PC-3 (cell line): Measurements from ENCODE around the gene VPS51.
A peak's percentile ranks its signal among the peaks of the same experiment; 100 is the strongest.

Source experiments
- CTCF ChIP-seq: fragments of 300-600 bp; sonication (generic); conservative IDR thresholded peaks from 2 replicates; pipeline ENCODE4 v1.5.1; 2017; ENCODE audit warnings: antibody characterized with exemption, low read depth, mild to moderate bottlenecking, low read length
- EZH2 ChIP-seq: fragments of 300-600 bp; sonication (generic); IDR thresholded peaks from one replicate; pipeline ENCODE4 v1.6.1; 2017; ENCODE audit warnings: antibody characterized with exemption, mild to moderate bottlenecking, low read length; ENCODE audit not compliant: unreplicated experiment
- EZH2phosphoT487 ChIP-seq: fragments of 300-600 bp; sonication (generic); IDR thresholded peaks from 2 replicates; pipeline ENCODE4 v1.6.1; 2018; ENCODE audit warnings: mild to moderate bottlenecking, antibody characterized with exemption, low read length, borderline replicate concordance

- TF ChIP-seq EZH2 (no peak), CTCF (peak; percentile 93), EZH2phosphoT487 (no peak)
These were observed 16.7 kb downstream of the VPS51 start for GRCh38 chr11:65112546-65113360.
